ENCODE results near the gene DNAJB13.
"Not testable (repeated sequence)": the region's sequence is repeated elsewhere in the genome, so short reads cannot be mapped to it uniquely, and the experiment has no call there.

Gene DNAJB13

DNA sequence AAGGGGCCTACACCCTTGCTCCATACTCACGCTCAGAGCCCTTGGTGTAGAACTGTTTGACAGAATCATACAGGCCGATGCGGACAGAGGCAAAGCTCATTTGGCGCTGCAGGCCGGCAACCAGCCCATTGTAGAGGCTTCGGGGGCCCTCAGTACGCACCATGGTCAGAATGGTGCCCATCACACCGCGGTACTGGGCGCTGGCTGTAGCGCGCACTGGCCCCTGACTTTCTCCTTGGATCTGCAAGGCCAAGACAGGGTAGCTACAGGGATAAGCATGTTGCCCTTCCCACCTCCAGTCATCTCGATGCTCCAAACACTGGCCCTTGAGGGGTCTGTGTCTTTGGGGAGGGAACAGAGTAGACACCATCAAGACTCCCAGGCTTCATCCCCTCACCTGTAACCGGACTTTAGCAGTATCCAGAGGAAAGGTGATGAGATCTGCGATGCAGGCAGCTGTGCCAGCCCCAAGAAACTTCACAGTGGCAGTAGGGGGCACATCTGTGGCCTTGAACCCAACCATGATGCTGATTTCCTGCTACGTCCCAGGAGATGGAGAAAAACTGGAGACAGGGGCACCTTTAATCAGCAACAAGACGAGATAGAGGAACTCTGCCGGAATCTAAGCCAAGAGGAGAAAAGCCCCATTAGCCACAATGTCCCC lies 27.2 kb downstream of the DNAJB13 start:
- DNase-seq (ENCODE audit: low spot score), result no peak

DNA sequence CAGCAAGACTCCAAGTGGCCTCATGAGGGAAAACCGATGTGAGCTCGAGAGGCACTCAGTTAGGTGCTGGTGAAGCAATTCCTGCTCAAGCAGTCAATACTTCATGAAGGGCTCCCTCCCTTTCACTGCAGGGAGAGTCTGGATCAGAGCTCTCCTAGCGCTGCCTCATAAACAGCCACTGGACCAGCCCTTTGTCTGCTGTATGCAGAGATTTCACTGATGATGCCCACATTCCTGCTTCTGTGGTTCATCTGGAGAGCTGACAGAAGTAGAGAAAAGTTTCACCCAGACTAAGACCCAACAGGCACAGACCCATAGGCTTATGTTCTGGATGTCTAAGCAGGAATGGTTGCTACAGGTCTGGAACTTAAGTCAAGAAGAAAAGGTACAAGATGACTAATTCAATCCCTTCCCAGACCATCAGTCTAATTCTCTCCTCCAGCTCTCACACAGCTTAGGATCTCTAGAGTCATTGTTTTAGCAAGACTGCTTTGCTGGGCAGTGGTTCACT lies 27.8 kb downstream of the DNAJB13 start:
- DNase-seq (ENCODE audit: low spot score), result no peak

DNA sequence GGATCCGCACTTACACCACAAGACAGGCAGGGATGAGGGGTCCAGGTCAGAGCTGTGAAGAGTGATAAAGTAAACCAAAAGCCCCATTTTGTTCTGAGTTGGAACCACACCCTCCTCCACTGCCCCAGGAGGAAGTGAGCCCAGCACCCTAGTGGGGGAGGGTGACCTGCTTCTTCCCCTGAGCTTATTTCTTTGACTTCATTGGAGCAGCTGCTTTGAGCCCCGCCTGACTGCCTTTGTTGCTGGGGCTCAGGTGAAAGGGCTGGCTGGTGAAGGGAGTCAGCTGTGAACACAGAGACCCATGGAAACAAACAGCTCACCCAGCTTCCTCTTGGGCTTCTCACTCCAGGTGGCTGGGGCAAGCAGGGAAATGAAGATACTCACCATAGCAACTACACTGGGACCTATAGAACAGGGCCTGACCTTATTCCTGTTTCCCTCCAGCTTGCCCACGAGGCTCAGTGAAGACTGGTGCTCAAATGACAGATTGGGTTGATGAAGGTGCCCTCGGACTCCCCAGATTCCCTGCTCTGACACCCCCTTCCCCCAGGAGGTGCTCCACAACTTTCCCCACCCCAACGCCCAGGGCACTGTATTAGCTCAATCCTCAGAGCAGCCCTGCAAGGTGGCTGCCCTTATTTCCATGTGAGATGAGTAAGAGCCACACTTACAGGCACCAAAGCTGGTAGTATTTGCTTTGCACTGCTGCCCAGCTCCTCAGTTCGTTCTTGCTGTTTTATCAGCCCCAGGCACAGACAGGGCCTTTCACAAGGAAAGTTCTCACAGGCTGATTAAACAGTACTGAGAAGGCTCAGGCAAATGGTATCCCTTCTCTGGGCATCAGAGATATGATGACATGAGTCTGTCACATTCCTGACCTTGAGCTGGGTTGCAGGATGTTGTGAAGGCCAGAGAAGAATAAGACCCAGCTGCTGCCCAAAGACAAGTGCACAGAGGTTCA lies 29.5 kb downstream of the DNAJB13 start:
- no peak for DNase-seq (ENCODE audit: low spot score)

DNA sequence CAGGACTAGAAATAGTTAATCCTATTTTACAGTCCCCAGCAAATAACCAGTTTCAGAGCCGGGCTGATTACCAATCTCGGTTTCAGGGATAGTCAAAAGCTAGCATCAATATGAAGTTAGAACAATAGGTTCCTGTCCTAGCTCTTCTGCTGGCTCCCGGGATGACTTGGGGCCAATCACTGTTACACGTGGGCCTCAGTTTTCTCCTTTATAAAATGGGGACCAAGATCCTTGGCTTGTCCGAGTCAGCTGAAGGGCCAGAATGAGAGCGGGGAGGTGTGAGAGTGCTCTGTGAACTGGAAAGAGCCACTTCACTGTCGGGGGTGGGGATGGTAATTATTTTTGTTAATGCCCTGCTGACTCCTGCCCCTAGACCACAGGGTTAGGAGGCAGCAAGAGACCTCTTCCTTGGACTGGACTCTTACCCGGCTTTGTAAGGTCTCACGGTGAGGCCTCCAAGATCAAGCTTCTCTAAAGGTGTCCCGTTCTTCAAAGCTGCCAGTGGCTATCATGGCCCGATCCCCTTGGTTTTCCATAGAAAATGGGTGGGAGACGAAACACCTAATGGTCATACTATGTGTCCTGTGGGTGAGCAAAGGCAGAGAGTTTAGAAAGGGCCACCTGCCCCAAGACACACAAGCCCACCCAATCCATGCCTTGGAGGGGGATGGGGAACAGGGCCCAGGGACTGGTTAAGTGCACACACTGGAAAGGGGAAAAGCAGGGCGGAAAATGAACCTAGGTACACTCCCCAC lies 30.4 kb downstream of the DNAJB13 start:
- DNase-seq (ENCODE audit: low spot score), result no peak

DNA sequence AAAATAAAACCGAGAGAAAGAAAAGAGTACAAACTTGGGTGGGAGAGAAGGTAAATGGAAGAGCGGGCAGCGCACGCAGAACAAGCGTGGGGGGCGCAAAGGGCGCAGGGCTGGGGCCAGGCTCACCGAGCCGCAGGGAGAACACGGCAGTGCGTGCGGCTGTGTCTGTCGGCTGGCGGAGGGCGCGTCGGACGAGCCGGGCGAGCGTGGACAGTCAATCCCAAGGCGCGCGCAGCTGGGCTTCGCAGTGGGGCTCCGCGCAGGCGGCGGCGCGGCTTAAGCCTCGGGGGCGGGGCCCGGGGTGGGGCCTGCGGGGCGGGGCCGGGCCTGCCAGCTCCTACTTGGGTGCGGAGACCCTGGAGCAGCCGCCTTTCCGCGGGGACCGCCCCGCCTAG lies 31.8 kb downstream of the DNAJB13 start, which contains the start of gene UCP2:
TSS of gene UCP2 (minus strand) at position 249 of the 395 bp plus-strand sequence. CDS start 4,465 bp downstream, outside the sequence.
- DNase-seq (ENCODE audit: low spot score), result peak; percentile 92

DNA sequence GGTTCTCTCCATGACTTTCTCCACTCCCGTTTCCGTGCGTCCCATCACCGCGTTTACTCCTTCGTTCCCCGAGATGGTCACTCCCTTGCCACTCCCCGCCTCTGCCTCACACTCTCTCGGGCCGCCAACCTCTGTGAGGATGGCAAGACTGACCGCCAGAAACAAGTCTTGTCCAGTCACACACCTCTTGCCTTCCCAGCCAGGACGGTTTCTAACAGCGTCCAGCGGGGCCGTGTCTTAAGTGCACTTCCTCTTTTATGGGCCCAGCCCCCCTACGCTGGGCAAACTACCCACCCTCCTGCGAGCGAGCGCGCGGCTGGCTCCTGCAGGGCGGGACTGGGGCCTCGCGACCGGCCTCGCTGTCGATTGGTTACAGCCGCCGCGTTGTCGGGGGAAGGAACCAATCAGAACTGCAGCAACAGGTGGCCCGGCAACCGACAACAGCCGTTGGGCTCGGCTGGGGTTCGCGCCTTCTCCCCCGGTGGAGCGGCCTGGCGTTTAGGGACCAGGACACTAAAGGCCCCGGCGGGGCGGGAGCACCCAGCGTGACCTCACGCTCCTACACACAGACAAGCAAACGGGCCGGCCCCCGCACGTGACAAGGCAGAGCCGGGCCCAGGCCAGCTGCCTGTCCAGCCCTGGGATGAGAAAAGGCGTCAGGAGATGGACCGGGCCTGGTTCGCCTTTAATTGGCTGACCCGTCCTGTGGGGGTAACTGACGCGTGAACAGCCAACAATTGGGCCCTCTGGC lies 32.3 kb downstream of the DNAJB13 start:
- peak; percentile 96 for DNase-seq (ENCODE audit: low spot score)

DNA sequence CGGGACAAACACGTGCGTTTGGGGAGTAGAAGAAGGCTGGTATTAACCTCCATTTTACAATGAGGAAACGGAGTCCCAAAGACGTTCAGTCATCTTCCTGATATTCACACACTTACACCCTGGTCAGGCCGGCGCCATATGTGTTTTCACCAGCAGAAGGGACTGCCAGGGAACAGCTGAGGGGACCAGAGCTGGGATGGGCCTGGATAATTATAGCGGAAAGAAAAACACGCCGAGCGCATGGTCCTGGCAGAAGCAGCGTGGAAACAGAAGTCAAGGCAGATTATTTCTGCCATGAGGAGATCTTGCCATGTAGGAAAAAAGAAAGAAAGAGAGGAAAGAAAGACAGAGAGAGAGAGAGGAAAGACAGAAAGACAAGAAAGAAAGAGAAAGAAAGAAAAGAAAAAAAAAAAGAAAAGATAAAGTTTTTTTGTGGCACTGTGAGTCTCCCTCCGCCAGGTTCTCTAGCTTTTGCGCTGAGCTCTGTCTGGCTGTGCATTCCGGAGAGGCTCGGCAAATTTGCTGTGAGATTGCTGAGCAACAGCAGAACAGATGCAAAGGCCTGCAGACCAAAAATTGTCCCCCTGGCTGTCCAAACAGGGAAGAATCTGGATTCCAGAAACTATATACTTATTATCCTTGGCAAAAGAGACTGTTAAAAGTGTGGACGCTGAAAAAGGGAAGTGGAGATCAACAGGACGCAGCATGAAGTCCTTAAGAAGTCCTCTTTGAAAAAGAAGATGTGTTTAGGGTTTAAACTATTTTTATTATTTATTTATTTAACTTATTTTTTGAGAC lies 33.1 kb downstream of the DNAJB13 start:
- no peak for DNase-seq (ENCODE audit: low spot score)

DNA sequence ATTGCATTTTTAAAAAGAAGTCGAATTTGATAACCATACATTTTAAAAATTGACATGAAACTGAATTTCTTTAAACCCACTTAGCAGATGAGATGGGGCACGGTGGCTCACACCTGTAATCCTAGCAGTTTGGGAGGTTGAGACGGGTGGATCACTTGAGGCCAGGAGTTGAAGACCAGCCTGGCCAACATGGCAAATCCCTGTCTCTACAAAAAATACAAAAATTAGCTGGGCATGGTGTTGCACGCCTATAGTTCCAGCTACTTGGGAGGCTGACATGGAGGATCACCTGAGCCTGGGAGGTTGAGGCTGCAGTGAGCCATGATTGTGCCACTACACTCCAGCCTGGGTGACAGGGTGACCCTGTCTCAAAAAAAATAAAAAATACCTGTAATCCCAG lies 34.8 kb downstream of the DNAJB13 start:
- not testable (repeated sequence) for DNase-seq (ENCODE audit: low spot score)

DNA sequence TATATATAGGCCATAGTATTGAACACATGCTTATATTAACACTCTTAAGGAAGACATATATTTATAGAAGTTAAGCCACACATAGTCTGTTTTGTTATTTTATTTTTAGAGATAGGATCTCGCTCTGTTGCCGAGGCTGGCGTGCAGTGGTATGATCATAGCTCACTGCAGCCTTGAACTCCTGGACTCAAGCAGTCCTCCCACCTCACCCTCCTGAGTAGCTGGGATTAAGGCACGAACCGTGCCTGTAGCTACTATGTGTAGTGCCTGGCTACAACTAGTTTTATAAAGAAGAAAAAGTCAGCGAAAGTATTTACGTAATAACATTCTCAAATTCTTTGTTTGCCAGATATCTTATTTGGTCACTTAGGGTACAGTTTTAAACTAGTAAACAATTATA lies 37.4 kb downstream of the DNAJB13 start:
- no peak for DNase-seq (ENCODE audit: low spot score)

DNA sequence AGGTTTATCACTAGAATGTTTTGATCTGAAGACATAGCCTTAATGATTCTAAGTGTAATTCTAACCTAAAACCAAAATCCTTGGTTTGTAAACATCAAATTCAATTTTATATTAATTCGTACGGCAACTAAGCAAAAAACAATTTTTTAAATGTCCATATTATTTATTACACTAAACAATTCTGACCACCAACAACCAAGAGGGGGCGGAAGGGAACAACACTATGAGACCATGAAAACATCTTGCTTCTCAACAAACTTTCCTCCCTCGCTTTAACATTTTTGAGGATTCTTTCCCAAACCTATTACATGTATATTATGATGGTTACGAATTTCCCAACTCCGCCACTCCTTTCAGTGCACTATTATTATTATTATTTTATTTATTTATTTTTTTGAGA lies 38.3 kb downstream of the DNAJB13 start:
- no peak for DNase-seq (ENCODE audit: low spot score)

DNA sequence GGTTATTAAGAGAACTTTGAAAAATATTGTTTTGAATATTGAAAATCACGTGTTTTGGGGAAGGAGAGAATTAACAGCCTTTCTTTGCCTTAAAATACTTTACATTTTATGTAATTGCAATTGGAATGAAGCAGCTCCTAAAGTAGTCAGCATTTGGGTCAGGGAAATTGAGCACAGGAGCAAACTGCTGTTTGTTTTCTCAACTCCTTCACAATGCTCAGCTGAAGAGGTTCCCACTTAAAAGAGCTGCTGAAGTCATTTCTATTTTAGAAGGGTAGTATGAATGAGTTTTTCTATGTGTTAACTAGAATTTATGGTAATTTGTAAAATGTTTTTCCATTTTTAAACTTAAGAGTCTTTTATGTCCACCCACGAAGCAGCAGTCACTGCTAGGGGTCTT lies 39.9 kb downstream of the DNAJB13 start:
- no peak for DNase-seq (ENCODE audit: low spot score)

DNA sequence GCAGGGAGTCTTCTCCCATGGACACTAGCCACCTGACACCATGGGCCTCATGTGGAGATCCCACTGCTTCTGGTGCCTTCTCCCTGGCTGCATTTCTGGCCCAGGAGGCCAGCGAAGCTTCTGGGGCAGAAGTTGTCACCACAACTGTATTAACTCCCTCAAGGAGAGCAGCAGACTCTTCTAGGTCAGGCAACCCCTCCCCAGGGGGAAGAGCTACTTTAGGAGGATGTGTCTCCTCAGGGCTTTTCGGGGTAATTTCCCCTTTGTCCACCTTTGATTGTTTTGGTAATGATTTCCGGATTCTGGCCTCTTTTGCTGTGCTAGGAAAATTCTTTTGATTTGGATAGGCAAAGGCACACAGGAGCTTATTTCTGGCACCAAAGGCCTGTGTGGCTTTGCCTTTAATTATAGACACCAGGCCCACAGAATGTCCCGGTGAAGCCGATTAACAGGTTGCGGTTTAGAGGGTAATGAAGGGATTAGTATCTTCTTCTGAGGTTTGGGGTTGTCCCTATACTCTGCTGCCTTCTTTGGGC lies 40.7 kb downstream of the DNAJB13 start:
- DNase-seq (ENCODE audit: low spot score), result no peak

DNA sequence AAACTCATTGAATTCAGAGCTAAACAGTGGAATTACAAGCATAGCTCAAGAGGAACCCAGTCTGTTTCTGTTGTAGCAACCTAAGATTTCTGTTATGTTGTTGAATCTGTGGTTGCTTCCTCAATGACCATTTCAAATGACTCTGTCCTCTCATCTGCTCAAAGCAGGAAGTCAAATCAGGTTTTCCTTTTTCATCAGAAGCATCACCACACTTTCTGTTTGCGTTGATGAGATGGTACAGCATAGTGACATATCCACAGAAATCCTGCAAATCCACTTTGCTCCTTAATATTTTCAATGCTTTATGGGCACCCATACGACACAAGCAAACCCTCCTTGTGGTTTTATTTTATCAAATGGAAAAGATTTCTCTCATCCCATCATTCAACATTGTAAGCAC lies 44.4 kb downstream of the DNAJB13 start:
- DNase-seq (ENCODE audit: low spot score), result peak; percentile 36

DNA sequence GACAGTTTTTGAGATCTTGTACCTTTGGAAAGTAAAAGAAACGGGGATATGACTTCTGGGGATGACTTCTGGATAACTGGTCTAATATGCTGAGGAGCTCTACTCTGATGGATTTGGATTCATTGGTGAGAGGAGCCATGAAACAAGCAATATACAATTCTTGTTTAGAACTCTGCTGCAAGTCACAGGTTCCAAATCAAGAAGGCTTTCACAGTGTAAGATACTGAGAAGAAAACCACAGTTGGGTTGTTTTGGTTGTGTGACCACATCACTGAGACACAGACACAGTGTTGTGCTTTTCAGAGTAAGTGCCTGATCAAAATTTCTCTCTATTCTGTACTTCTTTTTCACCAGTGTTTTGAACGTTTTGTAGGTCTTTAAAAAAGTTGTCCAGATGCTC lies 44.9 kb downstream of the DNAJB13 start:
- no peak for DNase-seq (ENCODE audit: low spot score)

DNA sequence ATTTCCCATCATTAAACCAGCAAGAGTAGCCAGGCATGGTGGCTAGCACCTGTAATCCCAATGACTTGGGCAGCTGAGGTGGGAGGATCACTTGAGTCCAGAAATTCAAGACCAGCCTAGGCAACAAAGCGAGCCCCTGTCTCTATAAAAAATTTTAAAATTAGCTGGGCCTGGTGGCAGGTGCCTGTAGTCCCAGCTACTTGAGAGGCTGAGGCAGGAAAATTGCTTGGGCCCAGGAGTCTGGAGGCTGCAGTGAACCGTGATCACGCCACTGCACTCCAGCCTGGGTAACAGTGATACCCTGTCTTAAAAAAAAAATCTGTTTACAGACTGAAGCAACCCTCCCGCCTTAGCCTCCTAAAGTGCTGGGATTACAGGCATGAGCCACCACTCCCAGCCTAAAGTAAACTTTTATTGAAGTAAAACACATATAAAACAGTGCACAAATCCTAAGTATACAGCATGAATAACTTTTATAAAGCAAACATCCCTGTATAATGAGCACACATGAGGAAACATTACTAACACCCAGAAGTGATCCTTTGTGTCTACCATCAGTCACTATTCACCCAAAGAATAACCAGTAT lies 45.4 kb downstream of the DNAJB13 start:
- no peak for DNase-seq (ENCODE audit: low spot score)

DNA sequence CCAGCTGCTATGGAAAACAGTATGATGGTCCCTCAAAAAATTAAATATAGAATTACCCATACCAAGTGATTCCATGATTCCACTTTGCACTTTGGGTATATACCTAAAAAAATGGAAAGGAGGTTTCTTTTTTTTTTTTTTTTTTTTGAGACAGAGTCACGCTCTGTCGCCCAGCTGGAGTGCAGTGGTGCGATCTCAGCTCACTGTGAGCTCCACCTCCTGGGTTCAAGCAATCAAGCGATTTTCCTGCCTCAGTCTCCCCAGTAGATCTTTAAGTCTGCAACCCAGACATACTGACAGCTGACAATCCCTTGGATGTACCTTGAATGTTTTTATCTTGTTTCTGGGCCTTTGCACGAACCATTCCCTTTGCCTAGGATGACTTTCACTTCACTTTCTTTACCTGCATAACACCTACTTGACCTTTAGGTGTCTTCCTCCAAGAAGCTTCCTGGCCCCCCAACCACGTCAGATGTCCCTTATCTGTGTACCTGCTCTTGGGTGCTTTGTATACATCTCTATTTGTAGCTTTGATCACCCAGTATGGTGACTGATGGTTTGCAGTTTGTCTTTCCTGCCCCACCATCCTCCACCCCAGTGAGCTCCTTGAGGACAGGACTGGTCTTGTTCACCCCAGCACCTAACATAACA lies 46.4 kb downstream of the DNAJB13 start:
- no peak for DNase-seq (ENCODE audit: low spot score)

DNA sequence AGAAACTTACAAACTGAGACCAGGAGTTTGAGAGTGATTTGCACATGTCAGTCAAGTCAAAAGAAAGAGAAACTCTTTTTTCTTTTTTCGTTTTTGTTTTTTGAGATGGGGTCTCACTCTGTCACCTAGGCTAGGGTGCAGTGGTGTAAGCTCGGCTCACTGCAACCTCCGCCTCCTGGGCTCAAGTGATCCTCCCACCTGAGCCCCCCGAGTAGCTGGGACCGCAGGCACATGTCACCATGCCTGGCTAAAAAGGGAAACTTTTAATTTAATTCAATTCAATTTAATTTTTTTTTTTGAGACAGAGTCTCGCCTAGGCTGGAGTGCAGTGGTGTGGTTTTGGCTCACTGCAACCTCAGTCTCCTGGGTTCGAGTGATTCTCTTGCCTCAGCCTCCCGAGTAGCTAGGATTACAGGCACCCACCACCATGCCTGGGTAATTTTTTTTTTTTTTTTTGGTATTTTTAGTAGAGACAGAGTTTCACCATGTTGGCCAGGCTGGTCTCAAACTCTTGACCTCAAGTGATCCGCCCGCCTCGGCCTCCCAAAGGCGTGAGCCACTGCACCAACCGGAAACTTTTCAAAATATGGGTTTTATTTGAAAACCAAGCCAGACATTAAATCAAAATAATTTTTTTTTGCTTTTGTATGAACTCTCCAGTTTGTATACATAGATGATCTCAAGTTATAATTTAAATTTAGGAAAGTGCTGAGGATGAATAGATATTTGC lies 48.2 kb downstream of the DNAJB13 start:
- no peak for DNase-seq (ENCODE audit: low spot score)

DNA sequence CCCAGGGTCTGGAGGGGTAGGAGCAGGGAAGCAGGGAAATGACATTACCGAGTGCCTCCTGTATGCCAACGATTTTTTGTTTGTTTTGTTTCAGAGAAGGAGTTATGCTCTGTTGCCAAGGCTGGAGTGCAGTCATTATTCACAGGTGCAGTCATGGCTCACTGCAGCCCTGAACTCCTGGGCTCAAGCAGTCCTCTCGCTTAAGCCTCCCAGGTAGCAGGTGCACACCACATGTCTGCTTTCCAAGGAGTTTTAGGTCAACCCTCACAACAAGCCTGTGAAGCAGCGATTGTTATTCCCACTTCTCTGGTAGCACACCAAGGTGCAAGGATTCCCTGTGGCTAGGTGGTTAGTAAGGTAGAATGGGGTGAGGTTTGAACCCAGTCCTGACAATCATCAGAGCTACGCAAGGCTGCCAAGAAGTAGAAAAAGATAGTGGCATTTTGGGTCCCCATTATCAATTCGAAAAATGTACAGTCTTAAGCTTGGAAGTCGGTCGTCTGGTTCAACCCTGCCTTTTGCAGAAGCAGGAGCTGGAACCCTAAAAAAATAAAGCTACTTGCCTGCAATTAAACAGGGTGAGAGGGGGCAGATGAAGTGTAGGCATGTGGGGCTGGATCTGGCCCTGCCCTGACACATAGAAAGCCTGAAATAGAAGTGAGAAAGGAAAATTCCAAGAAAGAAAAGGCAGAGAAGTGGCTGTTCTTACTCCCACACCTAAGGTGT lies 48.9 kb downstream of the DNAJB13 start:
- no peak for DNase-seq (ENCODE audit: low spot score)

Measured in RKO (cell line).